K562 (cell line): Measurements from ENCODE around the gene NOX5. TPM values are rescaled to one million over a fixed set of nuclear protein-coding genes. Genes with fewer than 3 reads are reported as not detected.

Experiments
- ATAC-seq: fragments of 200-7000 bp; cut with Tn5 transposase; 3 replicates; pipeline ENCODE4 v1.9.1; 2020; ENCODE audit warnings: moderate library complexity
- BruUV-seq: library from RNA; stranded (reverse); fragments of 400-500 nt; replicated peaks from 2 replicates; lab custom pipeline; 2021; lab: Mats Ljungman, UMichigan
- CTCF ChIA-PET: fragments of 300-600 bp; formaldehyde crosslinking; extraction: SDS; loops from one replicate; lab custom pipeline; 2021; ENCODE audit warnings: low intra/inter-chr PET ratio; lab: Yijun Ruan, JAX
- POLR2A ChIA-PET: fragments of 300-600, 350-650 bp; sonication (Branson Sonifier 250); formaldehyde crosslinking; extraction: SDS; loops from one replicate; lab custom pipeline; 2021; ENCODE audit warnings: antibody characterized with exemption, inconsistent platforms; lab: Yijun Ruan, JAX
- DNase-seq, 4 experiments: peaks; one replicate each; pipeline versions ENCODE4 v3.0.0 to v3.0.0-alpha.2; 2011 to 2018; ENCODE audit warnings: low spot score in 3 of 4, mixed read lengths in 3 of 4; ENCODE audit errors: extremely low read depth in 1 of 4
- FAIRE-seq: peaks from 2 replicates; lab custom pipeline; 2011; peaks lifted over from hg19 to GRCh38; lab: Jason Lieb, UNC
- H2AFZ ChIP-seq: 2 replicates; pipeline ENCODE4 v1.6.0; 2011; ENCODE audit warnings: low read depth, low read length, control low read depth, inconsistent platforms
- H3K27ac ChIP-seq: fragments of 200-600 bp; 3 replicates; pipeline ENCODE4 v1.8.0; 2011; ENCODE audit warnings: low read depth, mild to moderate bottlenecking, control low read depth, inconsistent platforms, low read length, moderate library complexity, mixed read lengths; ENCODE audit errors: extremely low read depth
- H3K27me3 ChIP-seq, 2 experiments: fragments of 300-600 bp in 1 of 2; 2 replicates in 1 of 2; 3 replicates in 1 of 2; pipeline versions ENCODE4 v1.6.0 to v1.8.0; 2011; ENCODE audit warnings: inconsistent platforms in 2 of 2, low read length in 2 of 2, mild to moderate bottlenecking in 1 of 2, mixed read lengths in 1 of 2, moderate library complexity in 1 of 2; ENCODE audit not compliant: control insufficient read depth in 2 of 2, insufficient read depth in 2 of 2
- H3K36me3 ChIP-seq: fragments of 300-600 bp; 3 replicates; pipeline ENCODE4 v1.8.0; 2011; ENCODE audit warnings: mild to moderate bottlenecking, low read length, inconsistent platforms; ENCODE audit not compliant: control insufficient read depth, insufficient read depth
- H3K4me1 ChIP-seq, 2 experiments: fragments of 200-600 bp in 1 of 2; replicated peaks in 1 of 2; 2 replicates in 1 of 2; 3 replicates in 1 of 2; pipeline versions ENCODE4 v1.5.1 to v1.8.0; 2011; ENCODE audit warnings: inconsistent platforms in 2 of 2, low read length in 2 of 2, mild to moderate bottlenecking in 1 of 2, mixed read lengths in 1 of 2, moderate library complexity in 1 of 2; ENCODE audit not compliant: control insufficient read depth in 2 of 2, insufficient read depth in 2 of 2
- H3K4me2 ChIP-seq: 2 replicates; pipeline ENCODE4 v1.6.1; 2011; ENCODE audit warnings: low read length, control low read depth, inconsistent platforms, mixed read lengths; ENCODE audit not compliant: insufficient read depth
- H3K4me3 ChIP-seq: fragments of 200-600 bp; sonication (generic), shearing (Covaris generic); 2 replicates; pipeline ENCODE4 v1.5.1; 2016; ENCODE audit warnings: control low read depth, inconsistent platforms
- H3K79me2 ChIP-seq: fragments of 200-600 bp; 3 replicates; pipeline ENCODE4 v1.8.0; 2011; ENCODE audit warnings: low read length, inconsistent platforms; ENCODE audit not compliant: control insufficient read depth, insufficient read depth
- H3K9ac ChIP-seq, 2 experiments: 2 replicates each; pipeline versions ENCODE4 v1.6.0 to v1.6.1; 2011; ENCODE audit warnings: low read depth in 2 of 2, low read length in 2 of 2, control low read depth in 1 of 2, inconsistent platforms in 1 of 2, mild to moderate bottlenecking in 1 of 2, mixed read lengths in 1 of 2; ENCODE audit not compliant: insufficient read depth in 1 of 2
- H3K9me1 ChIP-seq: one replicate; pipeline ENCODE4 v1.6.0; 2011; ENCODE audit warnings: inconsistent platforms, mild to moderate bottlenecking, low read length, moderate library complexity; ENCODE audit not compliant: control insufficient read depth, insufficient read depth
- H3K9me3 ChIP-seq: replicated peaks from 2 replicates; pipeline ENCODE4 v1.5.1; 2011; ENCODE audit warnings: low read depth, low read length, inconsistent platforms; ENCODE audit not compliant: control insufficient read depth, insufficient read depth
- H4K20me1 ChIP-seq: replicated peaks from 2 replicates; pipeline ENCODE4 v1.6.1; 2011; ENCODE audit warnings: low read length, inconsistent platforms, mixed read lengths; ENCODE audit not compliant: control insufficient read depth, insufficient read depth
- CEBPG ChIP-seq, 3 experiments: fragments of 200-800 bp in 1 of 3; sonication (Bioruptor generic) in 1 of 3; sonication (generic) in 1 of 3; formaldehyde crosslinking in 1 of 3; IDR thresholded peaks in 2 of 3; conservative IDR thresholded peaks in 1 of 3; 2 replicates each; pipeline versions ENCODE4 v1.6.1 to v1.8.0; 2016 to 2022; ENCODE audit warnings: missing compliant biosample characterization in 2 of 3, missing genetic modification characterization in 2 of 3, mild to moderate bottlenecking in 1 of 3, missing genetic modification reagents in 1 of 3
- CTCF ChIP-seq, 3 experiments: IDR thresholded peaks in 2 of 3; conservative IDR thresholded peaks in 1 of 3; 2 replicates each; pipeline ENCODE4 v1.5.1; 2011 to 2012; ENCODE audit warnings: low read length in 3 of 3, mild to moderate bottlenecking in 3 of 3, control low read depth in 2 of 3, improper control_type of control experiment in 1 of 3, inconsistent platforms in 1 of 3, low read depth in 1 of 3, mixed read lengths in 1 of 3, moderate library complexity in 1 of 3; ENCODE audit not compliant: insufficient read depth in 2 of 3
- E4F1 ChIP-seq: fragments of 250-450 bp; sonication (Bioruptor Pico); IDR thresholded peaks from 2 replicates; pipeline ENCODE4 v1.5.0; 2021; ENCODE audit warnings: mild to moderate bottlenecking, borderline replicate concordance
- FIP1L1 ChIP-seq: fragments of 200-400 bp; formaldehyde crosslinking; IDR thresholded peaks from 2 replicates; pipeline ENCODE4 v1.6.1; 2018; ENCODE audit warnings: mild to moderate bottlenecking, low read depth, low read length; ENCODE audit not compliant: poor library complexity, severe bottlenecking
- HIVEP1 ChIP-seq: fragments of 250-450 bp; sonication (Bioruptor Pico); IDR thresholded peaks from 2 replicates; pipeline ENCODE4 v1.4.0; 2020; ENCODE audit warnings: mild to moderate bottlenecking
- HNRNPH1 ChIP-seq: fragments of 200-400 bp; formaldehyde crosslinking; optimal IDR thresholded peaks from 2 replicates; pipeline ENCODE3; 2017; ENCODE audit warnings: low read depth, mild to moderate bottlenecking, low read length, moderate library complexity
- PBX2 ChIP-seq, 2 experiments: IDR thresholded peaks in 1 of 2; conservative IDR thresholded peaks in 1 of 2; 2 replicates each; pipeline ENCODE4 v1.6.1; 2016; ENCODE audit warnings: low read depth in 2 of 2, mild to moderate bottlenecking in 1 of 2, missing compliant biosample characterization in 1 of 2, missing genetic modification characterization in 1 of 2, moderate library complexity in 1 of 2
- PCBP2 ChIP-seq: fragments of 200-400 bp; formaldehyde crosslinking; IDR thresholded peaks from 2 replicates; pipeline ENCODE4 v1.6.1; 2018; ENCODE audit warnings: low read length, low read depth, mild to moderate bottlenecking, moderate library complexity; ENCODE audit not compliant: poor library complexity, severe bottlenecking
- RAD21 ChIP-seq, 2 experiments: fragments of 250-450 bp in 1 of 2; fragments of 450-650 bp in 1 of 2; sonication (Bioruptor Pico) in 1 of 2; formaldehyde crosslinking in 1 of 2; IDR thresholded peaks in 1 of 2; conservative IDR thresholded peaks in 1 of 2; 2 replicates each; pipeline versions ENCODE4 v1.4.0 to v1.8.0; 2020 to 2022; ENCODE audit warnings: mild to moderate bottlenecking in 2 of 2, moderate library complexity in 1 of 2
- ZNF764 ChIP-seq: fragments of 250-450 bp; sonication (Bioruptor Pico); IDR thresholded peaks from 2 replicates; pipeline ENCODE4 v1.4.0; 2020; ENCODE audit warnings: low read depth, mild to moderate bottlenecking, moderate library complexity
- WGBS: fragments of 100-300 bp; shearing (Covaris generic); methylation state at CpG from one replicate; pipeline ENCODE4 v1.1.6; 2016; ENCODE audit warnings: low coverage, mixed read lengths; ENCODE audit not compliant: insufficient coverage; ENCODE audit errors: missing lambda C conversion rate; 5-methylcytosine and 5-hydroxymethylcytosine counted together
- in situ Hi-C: fragments of 300-500 bp; cut with MboI; formaldehyde crosslinking; loops from 4 replicates; pipeline ENCODE4 v1.15.0; 2018; ENCODE audit warnings: inconsistent platforms, mixed read lengths
- intact Hi-C: fragments of 100-400 bp; cut with micrococcal nuclease; formaldehyde crosslinking; loops from 2 replicates; pipeline ENCODE4 v1.14.2; 2022
- polyA plus RNA-seq, 8 experiments: library from polyadenylated mRNA; depleted of rRNA in 4 of 8; stranded (reverse) in 5 of 8; unstranded in 3 of 8; fragments of >200 nt; fragmentation: Nextera tagmentation in 2 of 8; fragmentation: Illumina TruSeq in 1 of 8; extraction: Ambion mirVana in 2 of 8; extraction: Trizol in 1 of 8; gene quantifications; 2 replicates each; pipeline versions ENCODE4 v1.2.1 to v1.2.3, GENCODE V29; 2011 to 2014; ENCODE audit warnings: inconsistent platforms in 1 of 8, missing spikeins in 1 of 8
- total RNA-seq, 7 experiments: library from RNA; depleted of rRNA in 6 of 7; stranded (reverse); fragments of >200 nt in 6 of 7; fragmentation: Illumina TruSeq in 2 of 7; extraction: Trizol in 2 of 7; gene quantifications; 2 replicates each; pipeline versions ENCODE4 v1.2.1 to v1.2.3, GENCODE V29; 2011 to 2021; ENCODE audit warnings: low replicate concordance in 1 of 7

Gene NOX5
- total and polyA plus RNA-seq, 9 of the 15 experiments (the other 6 are each of a cell fraction or from before 2014, with no cell fraction given), result 0.01 TPM; not detected in 8

- Histone ChIP-seq H3K9ac (peak overlapping the region in 1 of 2 experiments; percentile 40; a peak in 1 of 4 replicates), H3K4me1 (peaks cover 0 to 9% of the 10 kb centered on the region in 2 experiments; a peak in 3 of 5 replicates), H3K79me2 (no peaks in the 10 kb centered on the region), H3K36me3 (no peaks in the 10 kb centered on the region), H4K20me1 (no peaks in the 10 kb centered on the region), H3K9me1 (no peaks in the 10 kb centered on the region), H3K4me3 (no peak overlapping the region), H3K9me3 (no peaks in the 10 kb centered on the region), H2AFZ (peak overlapping the region; percentile 85), H3K27me3 (peaks cover 0 to 8% of the 10 kb centered on the region in 2 experiments; a peak in 1 of 5 replicates), H3K4me2 (peak overlapping the region; percentile 38; the same call in 1 of the 2 replicates), H3K27ac (no peak overlapping the region)
- WGBS, result 9% methylated on average over 8 of the region's 8 CpGs
- FAIRE-seq (peak; percentile 84), DNase-seq (peak in 3 of 4 experiments; percentile 39 to 44 (median 39)), ATAC-seq (peak; percentile 91)
- BruUV-seq, result no TSS peak
- in situ Hi-C loops (no loop called here), intact Hi-C loops (no loop called here)
- POLR2A ChIA-PET, result interaction anchor here (0.8 to 1.7 kb wide), 2 partner anchors 9 to 10 kb away, joined by 4 to 8 read pairs; no protein-coding TSS in a partner anchor
- CTCF ChIA-PET, result no interaction called here
- TF ChIP-seq HNRNPH1 (no peak), FIP1L1 (no peak), E4F1 (no peak), CEBPG (CRISPR knock-in tag; IDR thresholded peaks at IDR 0.05) (no peak), CEBPG (tag; conservative IDR thresholded peaks at IDR 0.05 in 1 of 2, IDR thresholded peaks at IDR 0.05 in 1 of 2) (0 out of 4 replicates have a peak, but pooled peaks of 1 of the 2 experiments have one; percentile 11), HIVEP1 (CRISPR knock-in tag) (no peak), CTCF (IDR thresholded peaks at IDR 0.05 in 2 of 3, conservative IDR thresholded peaks at IDR 0.05 in 1 of 3; ENCODE audit: insufficient read depth in 2 of 3, low read depth in 1 of 3, low read length in 3 of 3) (peak; percentile 40 to 59 (median 52)), ZNF764 (no peak), PBX2 (CRISPR knock-in tag; IDR thresholded peaks at IDR 0.05; ENCODE audit: low read depth) (no peak), PBX2 (tag; conservative IDR thresholded peaks at IDR 0.05; ENCODE audit: low read depth) (0 out of 2 replicates have a peak, but pooled peaks have one; percentile 9), RAD21 (CRISPR knock-in tag; conservative IDR thresholded peaks at IDR 0.05 in 1 of 2, IDR thresholded peaks at IDR 0.05 in 1 of 2) (0 out of 4 replicates have a peak, but pooled peaks of 1 of the 2 experiments have one; percentile 20), PCBP2 (no peak)
Observed at GRCh38 chr15:69045802-69046201, 31.3 kb downstream of the NOX5 start.
